Activated CD4-positive, alpha-beta memory T cell treated with anti-CD3 and anti-CD28 coated beads for 36 hours (primary cell): Measurements from ENCODE around the gene KRTAP10-2. TPM values are rescaled to one million over a fixed set of nuclear protein-coding genes. Genes with fewer than 3 reads are reported as not detected.
A peak's percentile ranks its signal among the peaks of the same experiment; 100 is the strongest.

Experiments used
- CTCF ChIA-PET: fragments of 350-600 bp; sonication (Branson Sonifier 250); formaldehyde crosslinking; loops from one replicate; lab custom pipeline; 2021; ENCODE audit warnings: antibody characterized with exemption, inconsistent platforms; lab: Charles Lee
- POLR2A ChIA-PET: fragments of 350-600 bp; sonication (Branson Sonifier 250); formaldehyde crosslinking; loops from one replicate; lab custom pipeline; 2021; ENCODE audit warnings: antibody characterized with exemption; lab: Charles Lee
- DNase-seq: peaks from one replicate; pipeline ENCODE4 v3.0.0-alpha.2; 2020
- H3K27ac Mint-ChIP-seq: one replicate; pipeline ENCODE4 v1.8.0; 2021; ENCODE audit warnings: mixed read lengths
- H3K27me3 Mint-ChIP-seq: one replicate; pipeline ENCODE4 v1.8.0; 2021; ENCODE audit warnings: mixed read lengths
- H3K36me3 Mint-ChIP-seq: one replicate; pipeline ENCODE4 v1.8.0; 2021; ENCODE audit warnings: mixed read lengths
- H3K4me1 Mint-ChIP-seq: one replicate; pipeline ENCODE4 v1.8.0; 2021; ENCODE audit warnings: low read depth, mixed read lengths
- H3K4me3 Mint-ChIP-seq: one replicate; pipeline ENCODE4 v1.8.0; 2021; ENCODE audit warnings: mild to moderate bottlenecking, mixed read lengths
- H3K9me3 Mint-ChIP-seq: one replicate; pipeline ENCODE4 v1.8.0; 2021; ENCODE audit warnings: mixed read lengths
- intact Hi-C: fragments of 100-400 bp; cut with micrococcal nuclease; formaldehyde crosslinking; loops from one replicate; pipeline ENCODE4 v1.15.1; 2023
- total RNA-seq, 2 experiments: library from RNA; stranded (reverse); gene quantifications; one replicate each; pipeline ENCODE4 v1.2.3, GENCODE V29; 2021

KRTAP10-2 gene
- total RNA-seq, 2 experiments from 2014 or later, result not detected

DNA sequence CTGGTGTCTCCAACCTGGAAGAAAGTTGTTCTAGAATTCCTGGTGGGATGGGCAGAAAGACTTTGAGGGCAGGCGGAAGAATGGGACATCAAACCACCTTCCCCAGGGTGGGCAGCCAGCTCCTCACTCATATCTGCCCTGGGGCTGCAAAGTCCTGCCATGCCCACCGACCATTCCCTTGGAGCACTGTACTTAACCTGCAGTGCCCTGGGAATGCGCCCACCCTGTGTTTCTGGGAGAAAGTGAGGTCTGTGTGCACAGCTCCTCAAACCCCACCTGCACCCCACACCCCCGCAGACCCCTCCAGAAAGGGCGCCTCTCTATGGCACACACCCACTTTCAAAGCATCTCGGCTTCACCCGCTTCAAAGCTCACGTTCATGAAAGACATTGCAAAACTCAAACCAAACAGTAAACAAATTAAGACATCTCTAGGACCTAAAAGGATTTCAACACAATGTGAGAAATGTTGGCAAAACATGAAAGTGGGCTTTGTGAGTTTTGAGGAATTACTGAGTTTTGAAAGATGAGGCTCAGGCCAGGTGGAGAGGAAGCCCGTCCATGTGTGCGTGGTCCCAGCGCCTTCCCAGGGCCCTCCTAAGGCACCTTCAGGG is 36.5 kb downstream of the KRTAP10-2 start:
- no peak overlapping the region for H3K27ac Mint-ChIP-seq
- intact Hi-C loops, result no loop called here
- H3K4me1 Mint-ChIP-seq, result no peaks in the 10 kb centered on the region
- H3K9me3 Mint-ChIP-seq, result no peaks in the 10 kb centered on the region
- H3K4me3 Mint-ChIP-seq, result no peak overlapping the region
- no peaks in the 10 kb centered on the region for H3K36me3 Mint-ChIP-seq
- ChIA-PET CTCF (interaction anchor here (1.8 kb wide), 1 partner anchor 279 kb away, joined by 5 read pairs; no protein-coding TSS in a partner anchor), POLR2A (no interaction called here)
- DNase-seq, result no peak
- no peaks in the 10 kb centered on the region for H3K27me3 Mint-ChIP-seq

DNA sequence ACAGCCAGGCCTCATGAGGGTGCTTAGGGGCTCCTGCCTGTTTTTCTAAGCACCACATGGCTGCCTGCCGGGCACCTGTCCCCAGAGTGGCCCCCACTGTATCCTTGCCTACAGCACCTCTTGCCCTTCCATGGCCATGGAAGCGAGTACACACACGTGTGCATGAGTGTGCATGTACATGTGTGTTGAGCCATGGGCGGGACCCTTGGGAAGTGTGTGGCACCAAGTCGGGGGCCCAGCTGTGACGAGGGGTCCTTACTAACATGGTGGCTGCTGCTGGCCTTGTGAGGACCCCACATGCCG is 37.1 kb downstream of the KRTAP10-2 start:
- ChIA-PET POLR2A (no interaction called here), CTCF (interaction anchor here (0.6 to 1.8 kb wide), 2 partner anchors 33 to 280 kb away, joined by 3 to 5 read pairs; no protein-coding TSS in a partner anchor)
- no peak for DNase-seq
- H3K36me3 Mint-ChIP-seq, result no peaks in the 10 kb centered on the region
- no peak overlapping the region for H3K27ac Mint-ChIP-seq
- H3K4me1 Mint-ChIP-seq, result no peaks in the 10 kb centered on the region
- H3K27me3 Mint-ChIP-seq, result no peaks in the 10 kb centered on the region
- intact Hi-C loops, result no loop called here
- H3K4me3 Mint-ChIP-seq, result no peak overlapping the region
- H3K9me3 Mint-ChIP-seq, result no peaks in the 10 kb centered on the region

DNA sequence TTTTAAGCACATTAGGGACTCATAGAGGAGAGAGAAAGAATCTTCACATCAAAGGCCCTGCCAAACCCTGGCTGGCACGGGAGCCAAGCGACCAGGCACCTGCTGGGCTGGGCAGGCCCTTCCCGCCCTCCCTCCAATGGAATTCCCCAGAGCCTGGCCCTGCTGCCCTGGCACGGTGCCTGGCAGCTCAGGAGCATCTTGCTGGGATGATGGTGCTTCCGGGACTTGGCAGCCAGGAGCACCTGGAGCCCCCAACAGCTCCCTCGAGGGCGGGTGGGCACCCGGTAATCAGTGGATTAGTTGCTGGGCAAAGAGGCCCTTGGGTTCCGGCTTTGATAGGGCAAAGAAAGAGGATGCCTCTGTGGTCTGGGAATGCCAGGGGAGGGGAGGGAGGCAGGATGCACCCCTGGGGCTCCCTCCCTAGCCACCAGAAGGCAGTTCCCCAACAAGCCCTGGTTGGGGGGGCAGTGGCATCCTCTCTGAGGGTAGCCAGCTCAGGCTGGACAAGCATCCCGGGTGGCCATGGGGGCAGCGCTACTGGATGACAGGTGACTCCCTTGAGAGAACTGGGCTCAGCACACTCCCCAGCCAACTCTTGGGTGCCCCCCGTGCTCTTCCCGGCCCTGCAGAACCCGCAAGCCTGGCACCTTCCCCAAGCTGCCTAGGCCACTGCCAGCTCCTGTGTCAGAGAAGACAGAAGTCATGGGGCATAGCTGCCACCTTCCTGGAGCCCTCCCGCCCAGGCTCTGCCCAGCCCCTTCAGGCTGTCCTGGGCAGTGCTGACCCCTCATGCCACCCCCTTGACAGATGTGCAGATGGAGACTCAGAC is 37.7 kb downstream of the KRTAP10-2 start:
- Mint-ChIP-seq H3K4me1 (no peaks in the 10 kb centered on the region), H3K9me3 (no peaks in the 10 kb centered on the region), H3K27me3 (no peaks in the 10 kb centered on the region), H3K4me3 (no peak overlapping the region), H3K36me3 (no peaks in the 10 kb centered on the region), H3K27ac (no peak overlapping the region)
- no peak for DNase-seq
- intact Hi-C loops, result no loop called here
- ChIA-PET POLR2A (no interaction called here), CTCF (interaction anchor here (0.6 to 1.8 kb wide), 2 partner anchors 33 to 280 kb away, joined by 3 to 5 read pairs; no protein-coding TSS in a partner anchor)

DNA sequence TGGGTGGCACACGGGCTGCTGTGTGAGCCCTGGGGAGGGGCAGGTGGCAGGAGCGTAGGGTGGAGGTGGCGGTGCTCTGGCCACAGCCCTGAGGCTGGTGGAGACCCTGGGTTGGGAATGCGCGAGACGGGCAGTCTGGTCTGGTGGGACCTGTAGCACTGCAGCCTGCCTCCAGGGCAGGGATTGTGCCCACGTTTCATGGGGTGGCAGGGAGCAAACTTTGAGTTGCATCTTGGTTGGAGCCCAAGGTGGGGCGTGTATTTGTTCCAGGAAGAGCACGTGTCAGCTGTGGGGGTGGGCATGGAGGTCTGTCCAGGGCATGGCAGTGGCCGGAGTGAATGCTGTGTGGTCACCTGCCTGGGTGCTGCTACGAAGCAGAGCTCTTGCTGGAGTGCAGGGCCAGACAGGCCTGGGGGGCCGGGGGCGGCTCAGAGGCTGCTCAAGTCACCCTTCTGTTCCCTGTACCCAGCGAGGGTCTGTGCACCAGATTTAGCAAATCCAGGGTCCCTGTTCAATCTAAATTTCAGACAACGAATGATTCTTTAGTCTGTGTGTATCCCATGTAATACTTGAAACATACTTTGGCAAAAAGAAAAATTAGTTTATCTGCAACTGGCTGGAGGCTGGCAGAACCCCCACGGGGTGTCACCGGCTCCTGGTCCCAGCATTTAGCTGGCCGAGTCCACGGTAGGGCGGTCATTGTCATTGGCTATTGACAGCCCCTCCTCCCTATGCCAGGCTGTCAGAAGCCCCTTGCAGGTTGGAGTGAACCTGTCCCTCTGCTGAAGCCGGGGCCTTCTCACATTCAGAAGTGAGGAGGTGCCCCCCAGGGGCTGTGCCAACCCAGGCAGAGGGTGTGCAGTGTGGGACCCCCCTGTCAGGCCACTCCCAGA is 38.6 kb downstream of the KRTAP10-2 start:
- ChIA-PET POLR2A (no interaction called here), CTCF (interaction anchor here (1.7 to 5.7 kb wide), 3 partner anchors 19 to 281 kb away, joined by 4 to 67 read pairs (median 35); no protein-coding TSS in a partner anchor)
- intact Hi-C loops, result no loop called here
- Mint-ChIP-seq H3K27ac (no peak overlapping the region), H3K36me3 (no peaks in the 10 kb centered on the region), H3K27me3 (no peaks in the 10 kb centered on the region), H3K9me3 (no peaks in the 10 kb centered on the region), H3K4me3 (no peak overlapping the region), H3K4me1 (no peaks in the 10 kb centered on the region)
- no peak for DNase-seq

DNA sequence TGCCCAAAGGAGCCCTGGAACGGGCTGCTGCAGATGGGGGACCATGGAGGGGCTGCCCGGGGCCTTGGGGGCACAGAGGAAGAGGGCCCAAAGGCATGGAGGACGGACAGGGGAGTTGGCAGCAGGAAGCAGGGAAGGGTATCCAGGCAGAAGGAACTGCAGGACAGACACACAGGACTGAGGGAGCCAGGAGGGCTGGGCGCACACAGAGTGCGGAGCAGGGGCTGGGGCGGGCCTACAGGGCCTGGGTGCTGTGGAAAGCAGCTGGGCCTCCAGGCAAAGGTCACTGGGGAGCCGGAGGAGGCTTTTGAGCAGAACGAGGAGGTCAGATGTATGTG is 39.4 kb downstream of the KRTAP10-2 start:
- Mint-ChIP-seq H3K36me3 (no peaks in the 10 kb centered on the region), H3K27me3 (no peaks in the 10 kb centered on the region), H3K27ac (no peak overlapping the region), H3K4me1 (no peaks in the 10 kb centered on the region), H3K4me3 (no peak overlapping the region), H3K9me3 (no peaks in the 10 kb centered on the region)
- ChIA-PET POLR2A (no interaction called here), CTCF (interaction anchor here (1.7 to 5.7 kb wide), 5 partner anchors 18 to 282 kb away, joined by 4 to 67 read pairs (median 7); no protein-coding TSS in a partner anchor)
- intact Hi-C loops, result no loop called here
- DNase-seq, result no peak

DNA sequence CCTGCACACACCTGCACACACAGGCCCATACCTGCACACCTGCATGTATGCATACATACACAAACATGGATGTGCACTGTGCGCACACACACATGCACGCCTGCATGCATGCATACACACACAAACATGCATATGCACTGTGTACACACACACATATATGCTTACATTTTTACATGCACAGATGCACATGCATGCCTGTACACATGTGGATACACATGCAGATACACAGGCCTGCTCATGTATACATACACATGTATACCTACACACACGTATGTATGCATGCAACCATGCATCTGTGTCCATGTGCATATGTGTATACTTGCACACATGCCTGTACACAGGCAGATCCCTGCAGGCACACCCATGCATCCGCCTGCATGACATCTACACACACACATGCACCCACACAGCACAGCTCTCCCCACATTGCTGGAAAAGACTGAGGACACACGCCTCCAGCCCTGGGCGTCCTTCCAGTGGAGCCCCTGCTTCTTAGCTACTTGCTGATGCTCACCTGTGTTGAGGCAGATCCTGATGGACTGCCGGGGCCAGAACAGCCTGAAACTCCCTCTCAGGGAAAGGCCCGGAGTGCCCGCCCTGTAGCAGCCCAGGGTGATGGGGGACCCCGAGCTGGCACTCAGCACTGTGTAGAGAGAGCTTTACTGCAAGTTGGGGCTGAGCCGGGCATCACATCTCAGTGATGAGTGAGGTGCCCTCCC is 39.9 kb downstream of the KRTAP10-2 start:
- Mint-ChIP-seq H3K27ac (no peak overlapping the region), H3K36me3 (no peaks in the 10 kb centered on the region)
- POLR2A ChIA-PET, result no interaction called here

DNA sequence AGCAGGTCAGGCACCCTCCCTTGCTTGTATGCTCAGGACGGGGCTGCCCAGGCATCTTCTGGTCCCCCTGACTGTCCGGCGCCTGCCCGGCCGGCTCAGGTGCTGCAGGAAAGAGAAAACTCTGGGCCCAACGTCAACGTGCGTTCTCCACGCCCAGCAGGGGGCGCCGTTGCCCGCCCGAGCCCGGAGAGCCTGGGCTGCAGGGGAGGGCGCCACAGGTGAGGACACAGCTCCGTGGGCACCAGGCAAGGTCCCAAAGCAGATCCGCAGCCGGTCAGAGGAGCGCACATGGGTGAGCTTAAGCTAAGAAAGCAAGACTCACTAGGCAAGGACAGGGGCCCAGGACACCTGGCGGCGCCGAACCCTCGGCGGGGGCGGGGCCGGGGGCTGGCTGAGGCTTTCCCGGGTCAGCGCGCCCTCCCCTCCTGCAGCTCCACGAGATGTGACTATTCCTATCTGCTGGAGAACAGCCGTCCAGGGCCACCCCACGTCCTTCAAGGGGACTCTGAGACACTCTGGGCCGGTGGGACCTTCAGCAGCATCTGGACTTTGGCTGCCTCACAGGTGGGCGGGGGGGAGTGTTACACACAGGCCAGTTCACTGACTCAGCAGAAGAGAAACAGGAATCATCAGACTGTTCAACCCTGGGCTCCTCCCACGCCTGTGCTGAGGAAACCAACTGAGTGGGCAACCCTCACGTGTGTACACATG is 40.6 kb downstream of the KRTAP10-2 start:
- H3K36me3 Mint-ChIP-seq, result no peaks in the 10 kb centered on the region
- no peak overlapping the region for H3K4me3 Mint-ChIP-seq
- no peaks in the 10 kb centered on the region for H3K27me3 Mint-ChIP-seq
- no peak overlapping the region for H3K27ac Mint-ChIP-seq
- no peaks in the 10 kb centered on the region for H3K4me1 Mint-ChIP-seq
- POLR2A ChIA-PET, result no interaction called here
- peak; percentile 82 for DNase-seq
- intact Hi-C loops, result loop anchor here (1.0 kb wide), 2 partner anchors 232 to 283 kb away; no protein-coding TSS in a partner anchor
- no peaks in the 10 kb centered on the region for H3K9me3 Mint-ChIP-seq
- CTCF ChIA-PET, result interaction anchor here (0.6 to 5.7 kb wide), 35 partner anchors 9 to 429 kb away, joined by 3 to 67 read pairs (median 4); partner anchors contain the start of genes KRTAP12-3, PTTG1IP, SLX9 and UBE2G2

More for the DNA sequence above, 39.9 kb downstream of the KRTAP10-2 start:
- Mint-ChIP-seq H3K9me3 (no peaks in the 10 kb centered on the region), H3K4me3 (no peak overlapping the region), H3K4me1 (no peaks in the 10 kb centered on the region), H3K27me3 (no peaks in the 10 kb centered on the region)
- CTCF ChIA-PET, result interaction anchor here (0.6 to 5.7 kb wide), 30 partner anchors 10 to 428 kb away, joined by 3 to 67 read pairs (median 4); partner anchors contain the start of genes KRTAP12-3, PTTG1IP, SLX9 and UBE2G2
- intact Hi-C loops, result no loop called here
- no peak for DNase-seq

DNA sequence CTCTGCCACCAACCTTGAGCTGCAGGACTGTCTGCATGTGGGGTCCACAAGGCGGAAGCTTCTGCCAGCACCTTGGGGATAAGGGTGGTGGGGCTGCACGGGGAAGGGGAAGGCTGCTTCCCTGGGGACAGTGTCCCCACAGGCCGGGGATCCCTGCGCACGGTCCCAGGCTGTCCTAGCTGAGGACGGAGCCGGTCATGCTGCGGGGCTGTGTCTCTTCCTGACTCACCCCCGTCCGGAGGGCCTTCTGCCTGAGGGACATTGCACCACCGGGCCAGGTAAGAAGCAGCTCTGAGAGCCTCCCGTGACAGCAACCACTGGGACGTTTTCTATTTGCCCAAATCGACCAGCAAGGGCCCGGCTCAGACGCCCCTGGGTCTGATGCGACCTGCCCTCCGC is 41.2 kb downstream of the KRTAP10-2 start:
- no peaks in the 10 kb centered on the region for H3K27me3 Mint-ChIP-seq
- no peaks in the 10 kb centered on the region for H3K4me1 Mint-ChIP-seq
- DNase-seq, result no peak
- CTCF ChIA-PET, result interaction anchor here (0.6 to 5.7 kb wide), 26 partner anchors 9 to 430 kb away, joined by 3 to 67 read pairs (median 4); partner anchors contain the start of genes PTTG1IP, SLX9 and UBE2G2
- no peak overlapping the region for H3K4me3 Mint-ChIP-seq
- H3K27ac Mint-ChIP-seq, result no peak overlapping the region
- no peaks in the 10 kb centered on the region for H3K36me3 Mint-ChIP-seq
- POLR2A ChIA-PET, result no interaction called here
- H3K9me3 Mint-ChIP-seq, result no peaks in the 10 kb centered on the region
- intact Hi-C loops, result loop anchor here (1.0 kb wide), 2 partner anchors 232 to 283 kb away; no protein-coding TSS in a partner anchor

DNA sequence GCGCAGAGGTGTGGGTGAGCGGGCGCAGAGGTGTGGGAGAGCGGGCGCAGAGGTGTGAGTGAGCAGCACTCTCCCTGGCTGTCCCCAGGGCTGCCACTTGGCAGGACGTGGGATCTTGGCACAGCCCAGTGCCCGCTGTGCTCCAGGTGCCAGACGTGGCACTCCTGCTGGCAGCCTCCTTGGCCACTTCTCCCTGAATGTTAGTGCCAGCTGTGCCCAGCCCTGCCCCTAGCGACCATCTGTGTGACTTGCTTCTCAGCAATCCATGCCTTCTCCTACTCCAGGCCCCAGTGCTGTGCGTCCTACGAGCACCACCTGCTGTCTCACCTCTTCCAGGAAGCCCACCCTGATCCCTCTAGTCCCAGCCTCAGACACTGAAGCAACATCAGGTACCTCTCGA is 41.8 kb downstream of the KRTAP10-2 start:
- H3K9me3 Mint-ChIP-seq, result no peaks in the 10 kb centered on the region
- DNase-seq, result no peak
- no peak overlapping the region for H3K27ac Mint-ChIP-seq
- ChIA-PET CTCF (interaction anchor here (0.6 to 5.7 kb wide), 13 partner anchors 8 to 423 kb away, joined by 3 to 67 read pairs (median 6); partner anchors contain the start of gene PTTG1IP), POLR2A (no interaction called here)
- no peaks in the 10 kb centered on the region for H3K36me3 Mint-ChIP-seq
- no peak overlapping the region for H3K4me3 Mint-ChIP-seq
- H3K27me3 Mint-ChIP-seq, result no peaks in the 10 kb centered on the region
- no peaks in the 10 kb centered on the region for H3K4me1 Mint-ChIP-seq
- intact Hi-C loops, result no loop called here

DNA sequence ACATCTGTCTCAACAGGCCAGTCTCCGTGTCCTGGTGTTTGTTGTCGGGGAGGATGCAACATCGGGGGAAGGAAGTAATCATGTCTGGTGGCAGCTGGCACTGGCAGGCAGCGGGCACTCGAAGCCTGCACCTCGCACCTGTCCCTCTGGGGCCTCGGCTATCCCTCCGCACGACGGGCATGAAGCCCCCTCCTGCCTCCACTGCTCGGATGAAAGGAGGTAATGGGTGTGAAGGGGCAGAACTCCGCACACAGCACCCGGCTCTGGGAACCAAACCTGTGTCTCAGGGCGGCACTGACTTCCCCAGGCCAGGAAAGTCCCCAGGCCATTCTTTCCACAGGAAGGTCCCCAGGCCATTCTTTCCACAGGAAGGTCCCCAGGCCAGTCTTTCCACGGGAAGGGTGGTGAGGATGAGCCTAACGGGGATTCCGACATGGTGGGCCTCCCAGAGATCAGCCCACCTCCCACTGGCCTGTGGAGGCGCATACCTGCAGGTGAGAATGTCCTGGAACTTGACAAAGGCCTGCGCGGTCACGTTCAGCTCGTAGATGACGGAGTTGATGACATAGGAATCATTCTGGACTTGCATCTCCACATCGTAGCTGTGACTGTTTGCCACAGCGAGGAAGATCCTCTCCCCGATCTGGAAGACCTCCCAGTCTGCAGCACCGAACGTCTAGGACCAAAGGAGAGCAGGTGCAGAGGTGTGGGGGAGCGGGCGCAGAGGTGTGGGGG is 42.4 kb downstream of the KRTAP10-2 start:
- H3K4me1 Mint-ChIP-seq, result no peaks in the 10 kb centered on the region
- ChIA-PET CTCF (interaction anchor here (1.2 to 5.7 kb wide), 4 partner anchors 234 to 383 kb away, joined by 3 to 67 read pairs (median 20); no protein-coding TSS in a partner anchor), POLR2A (no interaction called here)
- H3K4me3 Mint-ChIP-seq, result no peak overlapping the region
- no peaks in the 10 kb centered on the region for H3K9me3 Mint-ChIP-seq
- DNase-seq, result no peak
- no peaks in the 10 kb centered on the region for H3K36me3 Mint-ChIP-seq
- no peaks in the 10 kb centered on the region for H3K27me3 Mint-ChIP-seq
- intact Hi-C loops, result no loop called here
- no peak overlapping the region for H3K27ac Mint-ChIP-seq
